Activated CD4-positive, alpha-beta T cell treated with anti-CD3 and anti-CD28 coated beads for 36 hours (primary cell): ENCODE measurements around the gene KCNJ1. TPM values are rescaled to one million over a fixed set of nuclear protein-coding genes. Genes with fewer than 3 reads are reported as not detected.
A peak's percentile ranks its signal among the peaks of the same experiment; 100 is the strongest.

ENCODE experiments used
- ATAC-seq: fragments of 200-7000 bp; cut with Tn5 transposase; one replicate; pipeline ENCODE4 v1.10.0; 2021; ENCODE audit warnings: mild to moderate bottlenecking, moderate library complexity
- CTCF ChIA-PET: fragments of 350-600 bp; sonication (Branson Sonifier 250); formaldehyde crosslinking; loops from one replicate; lab custom pipeline; 2021; ENCODE audit warnings: antibody characterized with exemption; lab: Charles Lee
- POLR2A ChIA-PET: fragments of 350-600 bp; sonication (Branson Sonifier 250); formaldehyde crosslinking; loops from one replicate; lab custom pipeline; 2021; ENCODE audit warnings: antibody characterized with exemption, inconsistent platforms; lab: Charles Lee
- DNase-seq: peaks from one replicate; pipeline ENCODE4 v3.0.0-alpha.2; 2020
- H3K27ac Mint-ChIP-seq: one replicate; pipeline ENCODE4 v1.8.0; 2021; ENCODE audit warnings: mixed read lengths
- H3K27me3 Mint-ChIP-seq: one replicate; pipeline ENCODE4 v1.8.0; 2021; ENCODE audit warnings: mixed read lengths
- H3K36me3 Mint-ChIP-seq: one replicate; pipeline ENCODE4 v1.8.0; 2021; ENCODE audit warnings: low read depth, mixed read lengths
- H3K4me1 Mint-ChIP-seq: one replicate; pipeline ENCODE4 v1.8.0; 2021; ENCODE audit warnings: mixed read lengths
- H3K4me3 Mint-ChIP-seq: one replicate; pipeline ENCODE4 v1.8.0; 2021; ENCODE audit warnings: mild to moderate bottlenecking, moderate library complexity, mixed read lengths
- H3K9me3 Mint-ChIP-seq: one replicate; pipeline ENCODE4 v1.8.0; 2021; ENCODE audit warnings: low read depth, mixed read lengths
- intact Hi-C, 2 experiments: fragments of 100-400 bp; cut with DNase I in 1 of 2; cut with micrococcal nuclease in 1 of 2; formaldehyde crosslinking; loops; one replicate each; pipeline versions ENCODE4 v1.14.2 to v1.15.1; 2022 to 2024; cut with DNase I, micrococcal nuclease
- total RNA-seq, 2 experiments: library from RNA; stranded (reverse); gene quantifications; one replicate each; pipeline ENCODE4 v1.2.3, GENCODE V29; 2021

The KCNJ1 gene
- total RNA-seq, 2 experiments from 2014 or later: not detected

- Mint-ChIP-seq H3K27me3 (no peaks in the 10 kb centered on the region), H3K4me3 (no peak overlapping the region), H3K36me3 (no peaks in the 10 kb centered on the region), H3K9me3 (no peaks in the 10 kb centered on the region), H3K4me1 (peaks cover 18% of the 10 kb centered on the region), H3K27ac (no peak overlapping the region)
- CTCF ChIA-PET: interaction anchor here (0.7 to 3.3 kb wide), 15 partner anchors 8 to 819 kb away, joined by 3 to 14 read pairs (median 4); no protein-coding TSS in a partner anchor
- intact Hi-C loops: loop anchor here (5.0 kb wide), 3 partner anchors 207 to 817 kb away; no protein-coding TSS in a partner anchor
- peak; percentile 84 for DNase-seq
- POLR2A ChIA-PET: no interaction called here
- ATAC-seq: peak; percentile 85
These were observed 18.2 kb downstream of the KCNJ1 start for GRCh38 chr11:128848815-128849455.

- Mint-ChIP-seq H3K27ac (no peak overlapping the region), H3K4me3 (no peak overlapping the region), H3K27me3 (no peaks in the 10 kb centered on the region), H3K36me3 (no peaks in the 10 kb centered on the region), H3K9me3 (no peaks in the 10 kb centered on the region), H3K4me1 (peaks cover 32% of the 10 kb centered on the region)
- intact Hi-C loops: loop anchor here (5.0 kb wide), 3 partner anchors 205 to 815 kb away; no protein-coding TSS in a partner anchor
- DNase-seq (no peak), ATAC-seq (no peak)
- CTCF ChIA-PET: interaction anchor here (0.5 to 3.2 kb wide), 8 partner anchors 8 to 1220 kb away, joined by 3 to 21 read pairs (median 6); no protein-coding TSS in a partner anchor
- POLR2A ChIA-PET: no interaction called here
These were observed 20.1 kb downstream of the KCNJ1 start for GRCh38 chr11:128846985-128847384.

GRCh38 chr11:128845334-128845780, 21.7 kb downstream of the KCNJ1 start:
- ATAC-seq (peak; percentile 71), DNase-seq (no peak)
- no peaks in the 10 kb centered on the region for H3K27me3 Mint-ChIP-seq
- peaks cover 46% of the 10 kb centered on the region for H3K4me1 Mint-ChIP-seq
- no peaks in the 10 kb centered on the region for H3K36me3 Mint-ChIP-seq
- peak overlapping the region; percentile 5 for H3K27ac Mint-ChIP-seq
- CTCF ChIA-PET: interaction anchor here (1.0 to 3.2 kb wide), 6 partner anchors 9 to 688 kb away, joined by 3 to 21 read pairs (median 6); no protein-coding TSS in a partner anchor
- POLR2A ChIA-PET: interaction anchor here (0.6 kb wide), 1 partner anchor 540 kb away, joined by 3 read pairs; no protein-coding TSS in a partner anchor
- H3K4me3 Mint-ChIP-seq: no peak overlapping the region
- no peaks in the 10 kb centered on the region for H3K9me3 Mint-ChIP-seq
- intact Hi-C loops: loop anchor here (5.0 kb wide), 3 partner anchors 203 to 813 kb away; no protein-coding TSS in a partner anchor

- no peak for DNase-seq
- no peak for ATAC-seq
- CTCF ChIA-PET: interaction anchor here (0.8 kb wide), 2 partner anchors 13 to 211 kb away, joined by 3 read pairs; no protein-coding TSS in a partner anchor
- no peak overlapping the region for H3K4me3 Mint-ChIP-seq
- peaks cover 64% of the 10 kb centered on the region for H3K4me1 Mint-ChIP-seq
- H3K36me3 Mint-ChIP-seq: no peaks in the 10 kb centered on the region
- H3K27me3 Mint-ChIP-seq: no peaks in the 10 kb centered on the region
- POLR2A ChIA-PET: no interaction called here
- H3K27ac Mint-ChIP-seq: no peak overlapping the region
- intact Hi-C loops: no loop called here
- H3K9me3 Mint-ChIP-seq: no peaks in the 10 kb centered on the region
These were observed 23.8 kb downstream of the KCNJ1 start for GRCh38 chr11:128843198-128843785.

- Mint-ChIP-seq H3K4me1 (peaks cover 77% of the 10 kb centered on the region), H3K9me3 (no peaks in the 10 kb centered on the region), H3K27ac (no peak overlapping the region), H3K36me3 (no peaks in the 10 kb centered on the region), H3K27me3 (no peaks in the 10 kb centered on the region), H3K4me3 (no peak overlapping the region)
- ChIA-PET CTCF (no interaction called here), POLR2A (no interaction called here)
- DNase-seq (no peak), ATAC-seq (no peak)
- intact Hi-C loops: no loop called here
These were observed 25.5 kb downstream of the KCNJ1 start for GRCh38 chr11:128841461-128842072.

- Mint-ChIP-seq H3K36me3 (no peaks in the 10 kb centered on the region), H3K9me3 (no peaks in the 10 kb centered on the region), H3K27me3 (no peaks in the 10 kb centered on the region), H3K27ac (no peak overlapping the region), H3K4me1 (peaks cover 75% of the 10 kb centered on the region), H3K4me3 (no peak overlapping the region)
- ChIA-PET POLR2A (no interaction called here), CTCF (interaction anchor here (1.0 to 1.5 kb wide), 3 partner anchors 9 to 83 kb away, joined by 3 to 5 read pairs (median 4); no protein-coding TSS in a partner anchor)
- no peak for DNase-seq
- ATAC-seq: no peak
- intact Hi-C loops: no loop called here
These were observed 26.3 kb downstream of the KCNJ1 start for GRCh38 chr11:128840783-128841182.

GRCh38 chr11:128840137-128840536, 27.0 kb downstream of the KCNJ1 start:
- Mint-ChIP-seq H3K9me3 (no peaks in the 10 kb centered on the region), H3K27ac (peak overlapping the region; percentile 52), H3K27me3 (no peaks in the 10 kb centered on the region), H3K36me3 (no peaks in the 10 kb centered on the region), H3K4me3 (no peak overlapping the region), H3K4me1 (peaks cover 69% of the 10 kb centered on the region)
- ATAC-seq (peak; percentile 55), DNase-seq (no peak)
- intact Hi-C loops: no loop called here
- ChIA-PET POLR2A (no interaction called here), CTCF (interaction anchor here (1.0 to 1.5 kb wide), 3 partner anchors 9 to 83 kb away, joined by 3 to 5 read pairs (median 4); no protein-coding TSS in a partner anchor)

- Mint-ChIP-seq H3K27ac (no peak overlapping the region), H3K4me3 (no peak overlapping the region), H3K27me3 (no peaks in the 10 kb centered on the region), H3K4me1 (peaks cover 61% of the 10 kb centered on the region), H3K36me3 (no peaks in the 10 kb centered on the region), H3K9me3 (no peaks in the 10 kb centered on the region)
- intact Hi-C loops: loop anchor here in 1 of 2 experiments (10.0 kb wide), 1 partner anchor 374 kb away; no protein-coding TSS in a partner anchor
- DNase-seq (no peak), ATAC-seq (no peak)
- ChIA-PET POLR2A (no interaction called here), CTCF (interaction anchor here (0.6 to 1.5 kb wide), 6 partner anchors 8 to 681 kb away, joined by 3 to 5 read pairs (median 4); no protein-coding TSS in a partner anchor)
These were observed 28.0 kb downstream of the KCNJ1 start for GRCh38 chr11:128839081-128839480.

- CTCF ChIA-PET: interaction anchor here (1.3 kb wide), 3 partner anchors 11 to 801 kb away, joined by 3 to 5 read pairs (median 4); no protein-coding TSS in a partner anchor
- H3K27me3 Mint-ChIP-seq: no peaks in the 10 kb centered on the region
- H3K4me3 Mint-ChIP-seq: no peak overlapping the region
- H3K4me1 Mint-ChIP-seq: peaks cover 50% of the 10 kb centered on the region
- intact Hi-C loops: loop anchor here in 1 of 2 experiments (10.0 kb wide), 1 partner anchor 373 kb away; no protein-coding TSS in a partner anchor
- no peaks in the 10 kb centered on the region for H3K9me3 Mint-ChIP-seq
- DNase-seq (peak; percentile 29), ATAC-seq (peak; percentile 44)
- no peak overlapping the region for H3K27ac Mint-ChIP-seq
- no peaks in the 10 kb centered on the region for H3K36me3 Mint-ChIP-seq
- POLR2A ChIA-PET: no interaction called here
These were observed 29.5 kb downstream of the KCNJ1 start for GRCh38 chr11:128837627-128838026.

- Mint-ChIP-seq H3K4me1 (peaks cover 45% of the 10 kb centered on the region), H3K27me3 (no peaks in the 10 kb centered on the region), H3K9me3 (no peaks in the 10 kb centered on the region), H3K4me3 (no peak overlapping the region), H3K36me3 (no peaks in the 10 kb centered on the region), H3K27ac (peak overlapping the region; percentile 47)
- ChIA-PET POLR2A (no interaction called here), CTCF (interaction anchor here (0.6 to 1.5 kb wide), 3 partner anchors 121 to 678 kb away, joined by 3 read pairs; no protein-coding TSS in a partner anchor)
- intact Hi-C loops: loop anchor here in 1 of 2 experiments (10.0 kb wide), 1 partner anchor 371 kb away; no protein-coding TSS in a partner anchor
- ATAC-seq: no peak
- DNase-seq: no peak
These were observed 31.2 kb downstream of the KCNJ1 start for GRCh38 chr11:128835741-128836430.
